GM21717 (cell line): ENCODE results near the gene FLG.
"Not testable (repeated sequence)": the region's sequence is repeated elsewhere in the genome, so short reads cannot be mapped to it uniquely, and the experiment has no call there.

Source experiments
- ATAC-seq: cut with Tn5 transposase; IDR thresholded peaks from one replicate; pipeline ENCODE4 v1.9.1; 2021; ENCODE audit warnings: mild to moderate bottlenecking, moderate library complexity; ENCODE audit not compliant: unreplicated experiment

FLG gene

DNA sequence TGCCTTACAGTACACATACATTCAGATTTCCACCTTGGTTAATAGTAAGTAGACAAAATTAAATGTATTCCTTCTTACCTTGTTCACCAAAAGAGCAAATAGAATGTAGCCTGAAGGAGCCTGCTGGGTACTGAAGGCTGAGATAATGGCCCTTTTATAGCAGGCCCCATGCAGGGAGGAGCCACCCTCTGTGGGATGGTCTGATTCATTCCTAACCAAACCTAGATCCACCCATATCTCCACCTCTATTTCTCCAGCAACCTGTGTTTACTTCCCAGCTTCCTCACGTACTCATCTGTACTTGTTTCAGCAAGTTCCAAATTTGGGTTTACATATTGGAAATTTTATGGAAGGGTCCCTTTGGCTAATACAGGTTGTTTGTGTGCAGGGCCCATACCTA lies at the start of gene FLG:
Gene FLG (minus strand): TSS at position 129 of the 400 bp plus-strand sequence. CDS start 9,783 bp downstream, outside the sequence.
- no peak for ATAC-seq

DNA sequence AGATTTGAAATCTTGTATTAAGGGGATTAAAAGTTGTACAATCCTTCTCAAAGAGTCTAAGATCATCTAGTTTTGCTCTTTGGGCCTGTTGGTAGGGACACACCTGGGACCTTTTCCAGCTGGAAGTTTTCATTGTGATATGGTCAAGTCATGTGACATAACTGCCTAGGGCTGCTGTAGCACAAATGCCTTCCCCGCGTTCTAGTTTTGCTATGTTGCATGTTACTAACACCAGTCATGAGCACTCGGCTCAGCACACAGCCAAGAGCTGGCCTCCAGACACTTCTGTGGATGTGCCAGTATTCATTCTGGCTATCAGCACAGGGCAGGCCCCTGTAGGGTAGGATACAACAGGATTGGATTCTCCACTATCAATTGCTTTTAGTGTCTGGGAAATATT lies 49.4 kb upstream of the FLG start:
- ATAC-seq: no peak

DNA sequence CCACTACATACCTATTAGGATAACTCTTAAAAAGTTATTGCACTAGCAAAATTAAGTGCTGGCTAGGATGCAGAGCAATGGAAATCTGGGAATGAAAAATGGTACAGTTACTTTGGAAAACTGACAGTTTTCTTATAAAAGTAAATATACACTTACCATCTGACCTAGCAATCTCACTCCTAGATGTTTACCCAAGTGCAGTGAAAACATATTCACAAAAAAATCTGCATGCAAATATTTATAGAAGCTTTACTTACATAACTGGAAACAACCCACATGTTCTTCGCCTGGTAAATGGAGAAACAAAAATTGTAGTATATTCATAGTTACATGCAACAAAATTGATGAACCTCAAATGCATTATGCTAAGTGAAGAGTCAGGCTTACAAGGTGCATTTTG lies 47.6 kb upstream of the FLG start:
- no peak for ATAC-seq

DNA sequence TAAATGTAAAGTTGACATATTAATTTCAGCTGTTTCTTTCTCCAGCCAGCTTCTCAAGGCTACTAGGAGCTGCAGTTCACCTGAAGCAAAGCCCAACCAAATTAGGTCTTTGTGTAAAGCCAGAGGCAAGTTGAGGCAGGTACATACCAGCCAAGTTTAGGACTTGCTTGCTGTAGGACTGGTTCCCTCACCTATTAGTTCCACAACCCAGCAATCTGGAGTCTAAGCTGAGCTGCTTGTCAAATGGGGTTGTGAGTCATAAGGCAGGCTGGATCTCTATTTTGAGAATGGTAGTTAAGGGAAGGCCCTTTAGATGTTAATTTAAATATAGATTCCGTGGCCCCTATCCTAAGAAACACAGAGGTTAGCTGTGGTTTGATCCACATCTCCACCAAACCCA lies 42.4 kb upstream of the FLG start:
- no peak for ATAC-seq

DNA sequence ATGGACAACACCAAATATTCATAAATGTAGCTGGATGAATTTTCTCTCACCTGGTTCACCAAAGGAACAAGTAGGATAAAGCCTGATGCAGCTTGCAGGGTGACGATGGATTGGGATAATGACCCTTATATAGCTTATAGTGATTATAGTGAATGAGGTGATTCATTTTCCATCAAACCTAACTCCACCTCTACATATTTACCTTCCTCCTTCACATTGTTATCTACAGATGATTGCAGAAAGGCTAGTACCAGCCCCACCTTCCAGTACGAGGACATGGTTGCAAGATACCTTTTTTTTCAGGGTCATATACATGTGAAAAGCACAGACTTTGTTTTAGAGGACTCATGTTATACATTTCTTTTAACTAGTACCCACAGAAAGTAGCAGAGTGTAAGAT lies 34.9 kb upstream of the FLG start, which contains the start of gene FLG2:
Gene FLG2 (minus strand): TSS at position 101 of the 400 bp plus-strand sequence. CDS start 1,122 bp downstream, outside the sequence.
- ATAC-seq: no peak

GRCh38 chr1:152356736-152357135 lies 31.7 kb upstream of the FLG start:
- no peak for ATAC-seq

DNA sequence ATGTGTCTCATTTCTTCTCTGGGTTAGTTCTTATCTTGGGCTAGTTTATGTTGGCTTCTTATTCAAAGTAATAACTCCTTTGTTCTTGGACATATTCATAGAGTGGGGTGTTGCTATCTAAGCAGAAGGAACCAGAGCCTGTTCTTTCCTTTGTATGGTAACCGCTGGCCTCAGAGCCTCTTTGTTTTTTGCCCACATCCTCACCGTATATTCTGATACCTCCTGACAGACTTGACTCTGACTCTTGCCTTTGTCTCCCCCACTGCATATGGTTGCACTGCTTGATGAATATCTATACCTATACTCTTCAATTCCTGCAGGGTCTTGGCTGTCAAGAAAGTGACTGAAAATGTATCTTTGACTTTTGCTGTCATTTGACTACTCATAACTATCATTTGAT lies 24.6 kb upstream of the FLG start:
- ATAC-seq: no peak

GRCh38 chr1:152348447-152348846 lies 23.4 kb upstream of the FLG start:
- ATAC-seq: no peak

DNA sequence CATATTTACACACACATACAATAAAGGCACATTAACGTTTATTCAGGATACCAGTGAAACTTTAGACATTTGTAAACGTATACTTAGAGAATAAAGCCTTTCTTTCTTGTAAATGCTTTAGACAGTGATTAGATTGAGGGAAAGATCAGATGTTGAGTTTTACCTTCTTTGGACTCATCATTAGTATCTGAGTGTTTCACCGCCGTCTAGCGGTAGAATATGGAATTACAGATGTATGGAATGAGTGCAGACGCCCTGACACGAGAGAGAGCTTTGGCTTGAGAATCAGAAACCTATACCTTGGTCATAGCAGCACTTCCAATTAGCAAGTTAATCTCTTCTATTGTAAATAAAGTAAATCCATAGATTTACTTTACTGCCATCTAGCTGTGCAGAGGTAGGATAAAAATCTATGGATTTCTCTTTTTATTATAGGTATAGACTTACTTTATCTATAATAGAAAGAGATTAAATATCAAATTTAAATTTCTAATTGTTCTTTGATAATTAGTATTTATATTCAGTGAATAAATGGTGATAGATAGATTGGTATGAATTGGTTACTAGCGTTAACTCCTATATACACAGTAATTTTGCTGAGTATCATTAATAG lies 22.2 kb upstream of the FLG start:
- ATAC-seq: no peak

GRCh38 chr1:152344438-152344837 lies 19.4 kb upstream of the FLG start:
- no peak for ATAC-seq

DNA sequence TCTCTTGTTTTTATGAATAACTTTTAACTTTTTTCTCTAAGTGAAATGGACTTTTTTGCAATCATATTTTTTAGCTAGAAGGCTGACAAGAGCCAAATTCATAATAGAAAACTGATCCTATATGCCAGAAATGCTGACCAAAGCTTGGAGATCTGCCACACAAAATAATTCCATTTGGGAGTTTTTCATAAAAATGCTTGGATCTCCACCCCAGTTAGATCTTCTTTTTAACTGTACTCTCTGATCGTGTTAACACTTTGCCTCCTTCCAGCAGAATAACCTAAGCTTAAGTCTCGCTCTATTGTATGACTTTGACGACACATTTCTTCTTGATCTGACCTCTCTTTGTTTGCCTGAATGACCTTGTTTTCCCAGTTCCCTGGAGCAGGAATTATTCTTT lies 18.0 kb upstream of the FLG start:
- no peak for ATAC-seq

- ATAC-seq: no peak
Observed at GRCh38 chr1:152335399-152335798, 10.4 kb upstream of the FLG start.

DNA sequence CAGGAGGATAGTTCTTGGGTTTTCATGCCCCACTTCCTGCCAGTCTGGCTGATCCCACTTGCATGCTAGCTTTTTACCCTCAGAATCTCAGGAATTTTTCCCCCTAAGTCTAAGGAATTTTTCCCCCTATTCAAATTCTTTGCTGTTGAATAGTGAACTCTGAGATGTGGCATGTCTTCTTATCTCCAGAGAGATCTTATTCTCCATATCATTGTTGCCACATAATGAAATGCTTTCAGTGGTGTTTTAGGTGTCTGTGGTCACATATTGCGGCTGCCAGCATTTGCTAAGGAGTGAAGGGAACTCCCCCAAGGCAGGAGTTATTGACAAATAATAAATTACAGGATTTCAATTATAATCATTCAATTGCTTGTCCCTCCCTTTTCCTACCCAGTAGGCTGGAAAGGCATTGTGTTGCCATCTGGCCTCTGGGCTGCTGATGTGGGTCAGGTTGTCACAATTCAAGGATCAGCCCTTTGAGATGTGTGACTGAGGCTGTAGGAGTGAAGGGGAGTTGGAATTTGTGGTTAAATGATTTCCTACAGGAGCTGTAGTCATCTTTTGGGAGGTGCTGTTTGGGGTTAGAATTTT lies 3.9 kb upstream of the FLG start:
- no peak for ATAC-seq

DNA sequence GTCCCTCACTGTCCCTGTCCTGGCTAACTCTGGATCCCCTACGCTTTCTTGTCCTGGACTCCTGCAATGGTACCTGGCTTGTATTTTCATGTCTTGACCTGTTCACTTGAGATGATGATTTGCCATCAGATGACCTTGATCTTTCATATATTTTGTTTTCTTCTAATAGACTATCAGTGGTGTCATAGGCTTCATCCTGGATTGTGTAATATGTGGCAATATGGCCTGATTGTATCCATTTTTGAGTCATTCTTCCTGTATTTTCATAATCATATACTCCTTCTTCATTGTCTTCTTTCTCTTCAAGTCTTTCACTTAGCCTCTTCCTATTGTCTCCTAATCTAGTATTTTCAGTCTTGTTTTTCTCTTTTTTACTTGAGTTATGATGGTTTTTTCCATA lies 11.1 kb downstream of the FLG start:
- no peak for ATAC-seq

- ATAC-seq: no peak
Observed at GRCh38 chr1:152313319-152313801, 11.7 kb downstream of the FLG start.

- not testable (repeated sequence) for ATAC-seq
Observed at GRCh38 chr1:152312169-152312568, 12.9 kb downstream of the FLG start.

- ATAC-seq: no peak
Observed at GRCh38 chr1:152309955-152310354, 15.1 kb downstream of the FLG start.

DNA sequence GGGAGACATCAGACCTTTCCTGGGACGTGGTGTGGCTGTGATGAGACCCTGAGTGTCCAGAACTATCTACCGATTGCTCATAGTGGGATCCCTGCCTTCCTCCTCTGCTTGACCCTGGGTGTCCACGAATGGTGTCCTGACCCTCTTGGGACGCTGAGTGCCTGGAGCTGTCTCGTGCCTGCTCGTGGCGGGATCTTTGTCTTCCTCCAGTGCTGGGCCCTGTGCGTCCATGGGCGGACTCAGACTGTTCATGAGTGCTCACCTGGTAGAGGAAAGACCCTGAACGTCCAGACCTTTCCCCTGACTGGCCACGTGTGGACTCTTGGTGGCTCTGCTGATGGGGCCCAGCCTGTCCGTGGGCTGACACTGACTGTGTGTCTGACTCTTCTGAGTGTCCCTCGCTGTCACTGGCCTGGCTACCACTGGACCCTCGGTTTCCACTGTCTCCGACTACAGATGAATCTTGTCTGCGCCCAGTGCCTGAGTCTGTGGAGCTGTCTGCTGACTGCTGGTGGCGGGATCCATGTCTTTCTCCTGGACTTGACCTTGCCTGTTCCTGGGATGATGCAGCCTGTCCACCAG lies 15.6 kb downstream of the FLG start:
- ATAC-seq: not testable (repeated sequence)

- ATAC-seq: not testable (repeated sequence)
Observed at GRCh38 chr1:152308758-152309157, 16.3 kb downstream of the FLG start.

- not testable (repeated sequence) for ATAC-seq
Observed at GRCh38 chr1:152307970-152308369, 17.1 kb downstream of the FLG start.

DNA sequence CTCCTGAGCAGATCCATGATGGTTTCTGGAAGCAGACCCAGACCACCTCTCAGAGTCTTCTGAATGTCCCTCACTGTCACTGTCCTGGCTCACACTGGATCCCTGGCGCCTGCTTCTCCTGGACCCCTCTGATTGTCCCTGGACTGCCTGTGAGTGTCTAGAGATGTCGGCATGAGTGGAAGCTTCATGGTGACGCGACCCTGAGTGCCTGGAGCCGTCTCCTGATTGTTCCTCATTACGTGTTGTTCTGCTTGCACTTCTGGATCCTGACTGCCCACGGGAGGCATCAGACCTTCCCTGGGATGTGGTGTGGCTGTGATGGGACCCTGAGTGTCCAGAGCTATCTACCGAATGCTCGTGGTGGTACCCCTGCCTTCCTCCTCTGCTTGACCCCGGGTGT lies 18.9 kb downstream of the FLG start:
- not testable (repeated sequence) for ATAC-seq

GRCh38 chr1:152304773-152305172 lies 20.3 kb downstream of the FLG start:
- ATAC-seq: not testable (repeated sequence)
